ENCODE measurements around the gene MCF2L2.
A peak's percentile ranks its signal among the peaks of the same experiment; 100 is the strongest.
"Not testable (repeated sequence)": the region's sequence is repeated elsewhere in the genome, so short reads cannot be mapped to it uniquely, and the experiment has no call there.

Gene MCF2L2

DNA sequence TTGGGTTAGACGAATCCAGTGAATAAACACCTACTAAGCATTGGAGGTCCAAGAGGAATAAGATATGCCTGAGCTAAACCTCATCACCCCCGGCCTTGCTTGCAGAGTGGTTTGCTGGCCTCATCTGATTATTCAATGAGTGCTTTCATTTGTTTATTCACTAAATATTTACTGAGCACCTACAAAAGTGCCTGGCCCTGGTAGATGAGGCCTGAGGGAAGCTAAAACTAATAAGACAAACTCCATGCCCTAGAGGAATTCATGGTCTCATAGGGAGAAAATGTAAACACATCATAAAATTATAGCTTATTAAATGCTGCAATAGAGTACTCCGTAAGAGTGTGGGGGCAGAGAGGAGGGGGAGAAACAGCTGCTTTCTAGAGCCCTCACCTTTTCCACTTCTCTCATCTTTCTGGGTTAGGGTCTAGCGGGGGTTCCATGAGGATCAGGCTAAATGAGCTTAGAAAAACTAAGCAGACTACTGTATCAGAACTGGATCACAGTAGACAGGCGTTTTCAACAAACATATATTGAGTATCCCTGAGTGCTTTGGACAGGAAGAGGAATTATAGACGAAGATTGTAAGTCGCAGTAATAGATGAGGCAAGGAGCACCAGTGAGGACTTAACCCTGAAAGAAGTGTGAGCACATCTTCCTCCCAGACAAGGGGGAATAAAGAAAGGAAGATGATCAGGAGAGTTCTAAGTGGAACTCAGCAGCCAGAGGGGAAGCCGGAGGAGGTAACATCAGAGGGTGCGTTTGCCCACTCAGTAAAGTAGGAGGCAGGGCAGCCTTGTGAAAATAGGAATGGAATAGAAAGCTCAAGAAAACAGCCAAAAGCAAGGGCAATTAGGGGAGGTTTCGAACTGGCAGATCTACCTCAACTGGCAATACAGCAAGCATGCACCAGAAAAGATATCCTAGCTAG, 234.4 kb downstream of the MCF2L2 start:
- Mint-ChIP-seq H3K27ac (ENCODE audit: low read depth) (no peak overlapping the region), H3K4me3 (no peak overlapping the region), H3K4me1 (no peaks in the 10 kb centered on the region), H3K27me3 (no peaks in the 10 kb centered on the region), H3K9me3 (no peaks in the 10 kb centered on the region), H3K36me3 (ENCODE audit: insufficient read depth) (peaks cover 2% of the 10 kb centered on the region)
- DNase-seq (ENCODE audit: low spot score in 2 of 2) (no peak), ATAC-seq (replicated peaks; ENCODE audit: extremely low read depth, poor library complexity, severe bottlenecking) (no peak)

- H3K27ac Mint-ChIP-seq (ENCODE audit: low read depth): no peak overlapping the region
- peaks cover 2% of the 10 kb centered on the region for H3K36me3 Mint-ChIP-seq (ENCODE audit: insufficient read depth)
These were observed 235.6 kb downstream of the MCF2L2 start for GRCh38 chr3:183192650-183193300.

DNA sequence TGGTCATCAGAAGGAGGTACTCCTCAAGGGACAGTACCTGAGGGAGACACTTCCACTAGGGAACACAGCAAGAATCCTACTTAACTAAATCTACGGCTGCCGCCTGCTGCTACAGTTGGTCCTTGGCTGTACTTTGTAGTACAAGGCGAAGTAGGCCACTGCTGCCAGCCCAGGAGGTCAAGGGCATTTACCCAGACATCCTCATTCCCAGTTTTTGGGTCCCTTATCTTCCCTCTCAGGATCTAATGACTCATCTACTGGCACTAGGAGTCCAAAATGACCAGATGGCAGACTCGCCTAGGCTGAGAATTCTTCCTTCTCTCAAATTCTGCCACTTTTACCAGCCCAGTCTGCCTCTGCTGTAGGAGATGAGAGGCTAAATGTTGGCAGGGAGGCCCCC, 238.8 kb downstream of the MCF2L2 start:
- no peaks in the 10 kb centered on the region for H3K9me3 Mint-ChIP-seq
- ATAC-seq (replicated peaks; ENCODE audit: extremely low read depth, poor library complexity, severe bottlenecking) (no peak), DNase-seq (ENCODE audit: low spot score in 2 of 2) (no peak)
- no peak overlapping the region for H3K4me3 Mint-ChIP-seq
- H3K36me3 Mint-ChIP-seq (ENCODE audit: insufficient read depth): peaks cover 1% of the 10 kb centered on the region
- no peaks in the 10 kb centered on the region for H3K27me3 Mint-ChIP-seq
- H3K27ac Mint-ChIP-seq (ENCODE audit: low read depth): no peak overlapping the region
- H3K4me1 Mint-ChIP-seq: no peaks in the 10 kb centered on the region

More at GRCh38 chr3:183192650-183193300, 235.6 kb downstream of the MCF2L2 start:
- Mint-ChIP-seq H3K27me3 (no peaks in the 10 kb centered on the region), H3K4me1 (no peaks in the 10 kb centered on the region), H3K9me3 (no peaks in the 10 kb centered on the region), H3K4me3 (no peak overlapping the region)
- no peak for DNase-seq (ENCODE audit: low spot score in 2 of 2)
- no peak for ATAC-seq (replicated peaks; ENCODE audit: extremely low read depth, poor library complexity, severe bottlenecking)

GRCh38 chr3:183188895-183189462, 239.4 kb downstream of the MCF2L2 start:
- H3K27me3 Mint-ChIP-seq: no peaks in the 10 kb centered on the region
- no peak overlapping the region for H3K4me3 Mint-ChIP-seq
- peaks cover 1% of the 10 kb centered on the region for H3K36me3 Mint-ChIP-seq (ENCODE audit: insufficient read depth)
- no peaks in the 10 kb centered on the region for H3K4me1 Mint-ChIP-seq
- no peak overlapping the region for H3K27ac Mint-ChIP-seq (ENCODE audit: low read depth)
- ATAC-seq (replicated peaks; ENCODE audit: extremely low read depth, poor library complexity, severe bottlenecking) (peak; percentile 49), DNase-seq (ENCODE audit: low spot score in 2 of 2) (no peak)
- H3K9me3 Mint-ChIP-seq: no peaks in the 10 kb centered on the region

- DNase-seq (ENCODE audit: low spot score in 2 of 2): no peak
- H3K27me3 Mint-ChIP-seq: peaks cover 3% of the 10 kb centered on the region
- peaks cover 4% of the 10 kb centered on the region for H3K36me3 Mint-ChIP-seq (ENCODE audit: insufficient read depth)
- H3K27ac Mint-ChIP-seq (ENCODE audit: low read depth): no peak overlapping the region
- no peaks in the 10 kb centered on the region for H3K4me1 Mint-ChIP-seq
- no peaks in the 10 kb centered on the region for H3K9me3 Mint-ChIP-seq
- ATAC-seq (replicated peaks; ENCODE audit: extremely low read depth, poor library complexity, severe bottlenecking): no peak
- H3K4me3 Mint-ChIP-seq: no peak overlapping the region
These were observed 242.7 kb downstream of the MCF2L2 start for GRCh38 chr3:183185696-183186095.

- no peaks in the 10 kb centered on the region for H3K9me3 Mint-ChIP-seq
- H3K4me1 Mint-ChIP-seq: peaks cover 7% of the 10 kb centered on the region
- peaks cover 7% of the 10 kb centered on the region for H3K36me3 Mint-ChIP-seq (ENCODE audit: insufficient read depth)
- no peak overlapping the region for H3K4me3 Mint-ChIP-seq
- no peak overlapping the region for H3K27ac Mint-ChIP-seq (ENCODE audit: low read depth)
- ATAC-seq (replicated peaks; ENCODE audit: extremely low read depth, poor library complexity, severe bottlenecking) (no peak), DNase-seq (ENCODE audit: low spot score in 2 of 2) (no peak)
- peaks cover 30% of the 10 kb centered on the region for H3K27me3 Mint-ChIP-seq
These were observed 245.4 kb downstream of the MCF2L2 start for GRCh38 chr3:183182732-183183610.

GRCh38 chr3:183182073-183182472, 246.3 kb downstream of the MCF2L2 start:
- H3K36me3 Mint-ChIP-seq (ENCODE audit: insufficient read depth): peaks cover 5% of the 10 kb centered on the region
- H3K4me3 Mint-ChIP-seq: no peak overlapping the region
- no peak overlapping the region for H3K27ac Mint-ChIP-seq (ENCODE audit: low read depth)
- no peaks in the 10 kb centered on the region for H3K9me3 Mint-ChIP-seq
- H3K4me1 Mint-ChIP-seq: peaks cover 7% of the 10 kb centered on the region
- no peak for ATAC-seq (replicated peaks; ENCODE audit: extremely low read depth, poor library complexity, severe bottlenecking)
- DNase-seq (ENCODE audit: low spot score in 2 of 2): no peak
- peaks cover 33% of the 10 kb centered on the region for H3K27me3 Mint-ChIP-seq

- Mint-ChIP-seq H3K4me3 (no peak overlapping the region), H3K4me1 (peaks cover 7% of the 10 kb centered on the region), H3K27ac (ENCODE audit: low read depth) (no peak overlapping the region), H3K27me3 (peaks cover 38% of the 10 kb centered on the region), H3K36me3 (ENCODE audit: insufficient read depth) (peaks cover 5% of the 10 kb centered on the region), H3K9me3 (no peaks in the 10 kb centered on the region)
- ATAC-seq (replicated peaks; ENCODE audit: extremely low read depth, poor library complexity, severe bottlenecking): no peak
- DNase-seq (ENCODE audit: low spot score in 2 of 2): no peak
These were observed 246.8 kb downstream of the MCF2L2 start for GRCh38 chr3:183181606-183182005.

DNA sequence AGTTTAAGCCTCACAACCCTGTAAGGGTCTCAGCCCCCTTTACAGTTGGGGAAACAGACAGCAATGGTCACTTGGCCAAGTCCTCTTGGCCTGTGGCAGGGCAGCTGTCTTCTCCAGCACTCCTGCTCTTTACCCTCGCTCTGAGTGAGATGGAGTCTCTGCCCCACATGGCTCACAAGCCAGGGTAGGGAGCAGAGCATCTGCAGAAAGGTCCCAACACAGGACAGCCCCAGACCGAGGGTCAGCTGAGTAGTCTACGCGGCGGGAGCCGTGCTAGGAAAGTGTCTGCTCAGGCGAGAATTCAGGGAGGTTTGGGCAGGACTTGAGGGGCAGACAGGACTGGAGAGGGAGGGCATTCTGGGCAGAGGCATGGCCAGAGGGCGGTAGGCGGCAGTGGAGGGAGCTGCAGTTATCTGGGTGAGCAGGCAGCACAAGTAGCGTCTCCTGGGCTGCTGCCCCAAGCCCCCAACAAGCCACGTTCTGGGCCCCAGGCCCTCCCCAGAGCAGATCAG, 247.6 kb downstream of the MCF2L2 start:
- Mint-ChIP-seq H3K4me3 (peak overlapping the region; percentile 64), H3K27me3 (peaks cover 45% of the 10 kb centered on the region), H3K36me3 (ENCODE audit: insufficient read depth) (peaks cover 5% of the 10 kb centered on the region), H3K27ac (ENCODE audit: low read depth) (no peak overlapping the region), H3K9me3 (no peaks in the 10 kb centered on the region), H3K4me1 (peaks cover 7% of the 10 kb centered on the region)
- ATAC-seq (replicated peaks; ENCODE audit: extremely low read depth, poor library complexity, severe bottlenecking) (no peak), DNase-seq (ENCODE audit: low spot score in 2 of 2) (no peak)

- DNase-seq (ENCODE audit: low spot score in 2 of 2): no peak
- peaks cover 51% of the 10 kb centered on the region for H3K27me3 Mint-ChIP-seq
- H3K27ac Mint-ChIP-seq (ENCODE audit: low read depth): no peak overlapping the region
- H3K4me3 Mint-ChIP-seq: peak overlapping the region; percentile 64
- no peaks in the 10 kb centered on the region for H3K9me3 Mint-ChIP-seq
- no peak for ATAC-seq (replicated peaks; ENCODE audit: extremely low read depth, poor library complexity, severe bottlenecking)
- H3K36me3 Mint-ChIP-seq (ENCODE audit: insufficient read depth): peaks cover 5% of the 10 kb centered on the region
- H3K4me1 Mint-ChIP-seq: peaks cover 7% of the 10 kb centered on the region
These were observed 248.2 kb downstream of the MCF2L2 start for GRCh38 chr3:183180110-183180783.

- H3K27ac Mint-ChIP-seq (ENCODE audit: low read depth); H3K9me3 Mint-ChIP-seq; ATAC-seq (replicated peaks; ENCODE audit: extremely low read depth, poor library complexity, severe bottlenecking); H3K36me3 Mint-ChIP-seq (ENCODE audit: insufficient read depth); H3K4me1 Mint-ChIP-seq; DNase-seq (ENCODE audit: low spot score in 2 of 2): not testable (repeated sequence)
- H3K27me3 Mint-ChIP-seq: peaks cover 57% of the 10 kb centered on the region
- H3K4me3 Mint-ChIP-seq: peak overlapping the region; percentile 64
These were observed 248.9 kb downstream of the MCF2L2 start for GRCh38 chr3:183179550-183179908.

Measured in central memory CD8-positive, alpha-beta T cell (primary cell).